Lower lobe of right lung (tissue), 2 donors: ENCODE measurements around the gene PKNOX2. TPM values are rescaled to one million over a fixed set of nuclear protein-coding genes. Genes with fewer than 3 reads are reported as not detected.
A peak's percentile ranks its signal among the peaks of the same experiment; 100 is the strongest.

Experiments used
- ATAC-seq, 2 donors: fragments of 200-7000 bp; cut with Tn5 transposase; one replicate each; pipeline ENCODE4 v1.9.1; 2020 to 2022; ENCODE audit warnings: mild to moderate bottlenecking in 2 of 2, moderate library complexity in 2 of 2
- DNase-seq: peaks from one replicate; pipeline ENCODE4 v3.0.0-alpha.2; 2020
- H3K27ac ChIP-seq: fragments of 200-600 bp; one replicate; pipeline ENCODE4 v1.8.0; 2022
- H3K27me3 ChIP-seq: fragments of 200-600 bp; one replicate; pipeline ENCODE4 v1.8.0; 2022; ENCODE audit warnings: low read depth
- H3K36me3 ChIP-seq: fragments of 200-600 bp; one replicate; pipeline ENCODE4 v1.8.0; 2022; ENCODE audit warnings: mild to moderate bottlenecking
- H3K4me1 ChIP-seq: fragments of 200-600 bp; one replicate; pipeline ENCODE4 v1.8.0; 2022
- H3K4me3 ChIP-seq: fragments of 200-600 bp; one replicate; pipeline ENCODE4 v1.8.0; 2022; ENCODE audit warnings: mild to moderate bottlenecking
- H3K9me3 ChIP-seq: fragments of 200-600 bp; one replicate; pipeline ENCODE4 v1.8.0; 2022
- intact Hi-C: fragments of 100-400 bp; cut with DNase I; formaldehyde crosslinking; loops from one replicate; pipeline ENCODE4 v1.11.0; 2022
- total RNA-seq: library from RNA; stranded (reverse); fragmentation: NEBNext Ultra II Directional; extraction: Animal tissue kit (Norgen Biotek cat#: 25700); gene quantifications from one replicate; pipeline ENCODE4 v1.2.1, GENCODE V29; 2021
- TF ChIP-seq, protein P1 (sequence below): fragments of 200-600 bp; IDR thresholded peaks from one replicate; pipeline ENCODE4 v1.8.0; 2022; ENCODE audit warnings: antibody characterized with exemption, mild to moderate bottlenecking
- donor health status: DM: no; HTN: yes; CAD: no; lungs with severe emphysema.

PKNOX2 gene
- total RNA-seq, 1 donor from 2014 or later = 14.4 TPM

DNA sequence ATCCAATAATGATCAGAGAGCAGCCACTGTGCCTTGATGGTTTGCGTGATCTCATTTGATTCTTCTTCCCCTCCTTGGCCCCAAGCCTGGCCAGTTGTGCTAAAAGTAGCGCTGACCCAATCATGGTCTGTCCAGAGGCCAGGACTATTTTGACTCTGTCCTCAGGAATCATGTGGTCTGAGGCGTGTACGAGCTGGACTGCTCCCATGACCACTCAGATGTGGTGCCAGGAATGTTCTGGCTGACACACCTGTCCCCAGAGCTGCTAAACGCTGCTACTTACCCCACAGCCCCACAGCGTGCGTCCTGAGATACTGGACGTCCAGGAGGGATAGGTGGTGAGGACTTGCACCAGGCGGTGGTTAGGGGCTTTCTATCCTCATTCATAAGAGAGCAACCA, 261.1 kb downstream of the PKNOX2 start:
- Histone ChIP-seq H3K9me3 (no peaks in the 10 kb centered on the region), H3K27ac (no peak overlapping the region), H3K27me3 (peaks cover 6% of the 10 kb centered on the region), H3K4me1 (no peaks in the 10 kb centered on the region), H3K4me3 (no peak overlapping the region), H3K36me3 (no peaks in the 10 kb centered on the region)
- DNase-seq = no peak
- TF ChIP-seq, protein P1, sequence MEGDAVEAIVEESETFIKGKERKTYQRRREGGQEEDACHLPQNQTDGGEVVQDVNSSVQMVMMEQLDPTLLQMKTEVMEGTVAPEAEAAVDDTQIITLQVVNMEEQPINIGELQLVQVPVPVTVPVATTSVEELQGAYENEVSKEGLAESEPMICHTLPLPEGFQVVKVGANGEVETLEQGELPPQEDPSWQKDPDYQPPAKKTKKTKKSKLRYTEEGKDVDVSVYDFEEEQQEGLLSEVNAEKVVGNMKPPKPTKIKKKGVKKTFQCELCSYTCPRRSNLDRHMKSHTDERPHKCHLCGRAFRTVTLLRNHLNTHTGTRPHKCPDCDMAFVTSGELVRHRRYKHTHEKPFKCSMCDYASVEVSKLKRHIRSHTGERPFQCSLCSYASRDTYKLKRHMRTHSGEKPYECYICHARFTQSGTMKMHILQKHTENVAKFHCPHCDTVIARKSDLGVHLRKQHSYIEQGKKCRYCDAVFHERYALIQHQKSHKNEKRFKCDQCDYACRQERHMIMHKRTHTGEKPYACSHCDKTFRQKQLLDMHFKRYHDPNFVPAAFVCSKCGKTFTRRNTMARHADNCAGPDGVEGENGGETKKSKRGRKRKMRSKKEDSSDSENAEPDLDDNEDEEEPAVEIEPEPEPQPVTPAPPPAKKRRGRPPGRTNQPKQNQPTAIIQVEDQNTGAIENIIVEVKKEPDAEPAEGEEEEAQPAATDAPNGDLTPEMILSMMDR = no peak
- ATAC-seq = peak in 1 of 2 donors; percentile 46
- intact Hi-C loops = no loop called here

DNA sequence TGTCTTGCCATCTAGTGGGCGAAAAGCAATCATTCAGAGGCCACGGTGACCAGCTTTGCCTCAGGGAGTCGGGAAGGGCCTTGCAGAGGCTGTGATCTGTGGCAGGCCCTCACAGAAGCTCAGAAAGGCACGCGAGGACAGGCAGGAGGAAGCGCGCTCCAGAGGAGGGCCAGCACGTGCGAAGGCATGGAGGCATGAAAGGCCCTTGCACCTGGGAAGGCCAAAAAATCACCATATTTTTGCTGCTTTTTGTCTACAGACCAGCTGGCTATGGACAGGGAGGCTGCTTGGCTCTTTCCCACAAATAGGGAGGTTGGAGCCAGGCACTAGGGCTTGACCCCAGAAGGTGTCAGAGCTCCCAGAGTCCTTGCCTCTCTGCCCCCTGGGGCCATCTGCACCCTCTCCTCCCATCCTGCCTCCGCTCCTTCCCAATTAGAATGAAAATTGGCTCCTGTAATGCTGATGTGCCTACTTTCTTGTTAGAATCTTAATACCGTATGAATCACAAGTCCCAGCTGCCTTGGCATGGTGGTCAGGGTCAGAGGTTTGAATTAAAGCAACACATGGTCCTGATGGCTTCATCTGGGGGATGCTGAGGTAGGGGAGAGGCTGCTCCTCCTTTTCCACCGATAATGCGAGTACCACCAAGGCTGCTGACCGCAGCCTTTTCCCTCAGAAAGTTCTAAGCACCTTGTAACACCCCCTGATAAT, 262.4 kb downstream of the PKNOX2 start:
- ATAC-seq (no peak), DNase-seq (no peak)
- TF ChIP-seq, protein P1 = no peak

DNA sequence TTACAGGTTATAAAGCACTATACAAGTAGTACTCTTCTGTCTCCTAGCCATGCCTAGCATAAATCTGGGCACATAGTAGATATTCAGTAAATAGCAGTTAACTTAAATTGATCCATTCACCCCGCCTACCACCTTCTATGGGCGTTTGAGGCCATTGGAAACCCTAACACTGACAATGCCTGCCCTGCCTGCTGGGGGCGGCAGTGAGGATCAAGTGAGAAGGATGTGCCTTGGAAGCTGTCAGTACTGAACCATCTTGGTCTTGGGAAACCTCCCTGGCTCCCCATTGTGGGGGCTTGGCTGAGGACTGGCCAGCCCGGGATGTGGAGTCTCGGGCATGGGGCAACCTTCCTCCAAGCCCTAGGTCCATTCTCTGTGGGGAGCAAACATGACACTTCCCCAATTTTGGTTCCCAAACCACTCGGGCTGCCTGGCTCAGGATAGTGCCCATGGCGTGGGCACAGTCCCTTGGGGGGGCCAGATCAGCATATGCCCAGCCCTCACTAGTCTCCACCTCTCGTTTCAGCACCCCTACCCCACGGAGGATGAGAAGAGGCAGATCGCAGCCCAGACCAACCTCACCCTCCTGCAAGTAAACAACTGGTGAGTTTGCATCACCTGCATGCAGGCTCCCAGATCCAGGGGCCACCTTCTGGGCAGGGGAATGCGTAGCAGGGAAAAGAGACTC, 264.1 kb downstream of the PKNOX2 start:
- no peaks in the 10 kb centered on the region for H3K36me3 ChIP-seq
- TF ChIP-seq, protein P1 = no peak
- intact Hi-C loops = no loop called here

More for the DNA sequence above, 262.4 kb downstream of the PKNOX2 start:
- Histone ChIP-seq H3K27ac (no peak overlapping the region), H3K4me1 (no peaks in the 10 kb centered on the region), H3K4me3 (no peak overlapping the region), H3K9me3 (no peaks in the 10 kb centered on the region), H3K27me3 (peaks cover 6% of the 10 kb centered on the region), H3K36me3 (no peaks in the 10 kb centered on the region)
- intact Hi-C loops = no loop called here

DNA sequence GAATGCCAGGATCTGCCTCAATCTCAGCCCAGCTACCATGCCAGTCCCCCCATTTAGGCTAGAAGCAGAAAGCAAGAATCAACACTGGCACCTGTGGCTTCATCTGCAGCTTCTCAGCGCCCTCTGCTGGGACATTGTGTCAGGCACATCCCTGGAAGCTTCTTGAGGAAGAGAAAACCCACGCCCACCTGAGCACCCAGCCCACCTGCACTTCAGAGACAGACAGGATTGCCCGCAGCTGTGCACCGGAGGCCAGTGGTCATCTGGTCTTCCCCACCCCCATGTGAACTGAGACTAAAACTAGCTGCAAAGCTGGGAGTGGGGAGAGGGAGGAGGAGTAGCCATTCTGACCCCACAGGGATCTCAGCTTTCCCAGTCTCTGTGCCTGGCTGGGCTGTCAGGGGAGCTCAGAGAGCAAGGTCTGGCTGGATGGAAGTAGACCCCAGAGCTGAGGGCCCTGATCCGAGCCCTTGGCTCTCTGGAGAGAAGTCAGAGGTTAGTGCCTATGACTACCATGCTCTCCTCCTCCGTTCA, 264.7 kb downstream of the PKNOX2 start:
- no peak for ATAC-seq
- intact Hi-C loops = no loop called here
- Histone ChIP-seq H3K27ac (no peak overlapping the region), H3K27me3 (peaks cover 6% of the 10 kb centered on the region), H3K9me3 (no peaks in the 10 kb centered on the region), H3K4me1 (no peaks in the 10 kb centered on the region), H3K4me3 (no peak overlapping the region), H3K36me3 (no peaks in the 10 kb centered on the region)
- DNase-seq = peak; percentile 59
- TF ChIP-seq, protein P1 = peak; percentile 52

More for the DNA sequence above, 264.1 kb downstream of the PKNOX2 start:
- ATAC-seq (no peak), DNase-seq (no peak)
- H3K4me3 ChIP-seq = no peak overlapping the region
- no peak overlapping the region for H3K27ac ChIP-seq
- H3K27me3 ChIP-seq = peaks cover 6% of the 10 kb centered on the region
- H3K4me1 ChIP-seq = no peaks in the 10 kb centered on the region
- no peaks in the 10 kb centered on the region for H3K9me3 ChIP-seq

DNA sequence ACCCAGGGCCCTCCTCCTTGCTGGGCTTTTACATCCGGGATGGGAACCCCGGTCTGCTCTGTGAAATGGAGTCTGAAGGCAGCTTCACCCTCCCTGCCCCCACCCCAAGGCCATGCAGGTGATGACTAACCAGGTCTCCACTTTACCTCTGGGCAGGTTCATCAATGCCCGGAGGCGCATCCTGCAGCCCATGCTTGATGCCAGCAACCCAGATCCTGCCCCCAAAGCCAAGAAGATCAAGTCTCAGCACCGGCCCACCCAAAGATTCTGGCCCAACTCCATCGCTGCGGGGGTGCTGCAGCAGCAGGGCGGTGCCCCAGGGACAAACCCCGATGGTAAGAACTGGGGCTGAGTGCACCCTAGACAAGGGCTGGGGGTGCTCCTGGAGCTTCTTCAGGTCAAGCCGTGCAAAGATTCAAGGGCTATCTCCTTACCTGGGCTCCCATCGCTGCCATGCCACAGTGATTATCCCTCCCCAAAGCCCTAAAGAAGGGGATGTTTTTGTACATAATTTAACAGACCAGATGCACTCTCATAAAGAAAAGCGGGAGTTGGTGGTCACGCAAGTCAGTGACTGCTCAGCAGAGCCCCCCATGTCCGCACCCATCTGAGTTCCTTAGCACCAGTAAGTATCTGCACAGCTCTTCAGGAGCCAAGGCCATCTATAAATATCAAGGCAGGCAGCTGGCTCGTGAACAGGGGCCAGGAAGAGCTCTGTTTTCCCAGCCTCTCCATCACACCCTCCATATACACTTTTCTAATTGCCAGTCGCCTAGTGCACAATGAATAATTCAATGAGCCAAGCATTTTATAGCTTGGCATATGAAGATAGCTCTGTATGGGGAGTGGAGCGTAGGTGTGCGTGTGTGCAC, 265.5 kb downstream of the PKNOX2 start:
- Histone ChIP-seq H3K27me3 (peaks cover 6% of the 10 kb centered on the region), H3K4me3 (no peak overlapping the region), H3K4me1 (no peaks in the 10 kb centered on the region), H3K27ac (no peak overlapping the region), H3K9me3 (no peaks in the 10 kb centered on the region), H3K36me3 (no peaks in the 10 kb centered on the region)
- DNase-seq (no peak), ATAC-seq (no peak)
- TF ChIP-seq, protein P1 = no peak
- intact Hi-C loops = no loop called here
